Peyer's patch (tissue), 4 donors: ENCODE measurements around the gene NPIPB4.
"Not testable (repeated sequence)": the region's sequence is repeated elsewhere in the genome, so short reads cannot be mapped to it uniquely, and the experiment has no call there.

Experiments used
- CTCF ChIP-seq, 6 experiments: fragments of 450-650 bp in 4 of 6; fragments of 200-600 bp in 2 of 6; sonication (generic) in 1 of 6; IDR thresholded peaks; one replicate each; pipeline ENCODE4 v1.5.1; 2017 to 2019; ENCODE audit warnings: antibody characterized with exemption in 6 of 6, mild to moderate bottlenecking in 3 of 6, moderate library complexity in 1 of 6
- POLR2A ChIP-seq, 2 donors: fragments of 450-650 bp; IDR thresholded peaks; one replicate each; pipeline ENCODE4 v1.5.1; 2017; ENCODE audit warnings: antibody characterized with exemption in 2 of 2, mild to moderate bottlenecking in 2 of 2, moderate library complexity in 2 of 2

DNA sequence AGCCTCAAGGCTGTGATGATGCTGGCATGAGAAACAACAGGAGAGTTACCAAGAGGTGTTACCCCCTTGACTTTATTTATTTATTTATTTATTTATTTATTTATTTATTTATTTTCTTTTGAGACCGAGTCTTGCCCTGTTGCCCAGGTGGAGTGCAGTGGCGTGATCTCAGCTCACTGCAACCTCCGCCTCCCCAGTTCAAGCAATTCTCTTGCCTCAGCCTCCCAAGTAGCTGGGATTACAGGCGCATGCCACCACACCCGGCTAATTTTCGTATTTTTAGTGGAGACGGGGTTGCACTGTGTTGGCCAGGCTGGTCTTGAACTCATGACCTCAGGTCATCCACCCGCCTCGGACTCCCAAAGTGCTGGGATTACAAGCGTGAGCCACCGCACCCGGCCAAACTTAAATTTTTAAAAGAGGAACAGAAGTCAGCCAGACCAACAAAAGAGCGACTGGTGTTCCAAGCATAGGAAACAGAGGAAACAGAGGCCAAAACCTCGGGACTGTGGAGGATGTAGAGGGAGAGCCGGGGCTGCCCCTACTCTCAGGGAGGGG lies 36.6 kb downstream of the NPIPB4 start:
- TF ChIP-seq CTCF, POLR2A (IDR thresholded peaks at IDR 0.05): not testable (repeated sequence)
